Measurements from ENCODE around the gene POMT1. TPM values are rescaled to one million over a fixed set of nuclear protein-coding genes. Genes with fewer than 3 reads are reported as not detected.

POMT1 gene
- total RNA-seq, 3 donors from 2014 or later (not counting 1 experiment from before 2014, with no cell fraction given) = 35.5 to 38.8 (median 36.3) TPM

DNA sequence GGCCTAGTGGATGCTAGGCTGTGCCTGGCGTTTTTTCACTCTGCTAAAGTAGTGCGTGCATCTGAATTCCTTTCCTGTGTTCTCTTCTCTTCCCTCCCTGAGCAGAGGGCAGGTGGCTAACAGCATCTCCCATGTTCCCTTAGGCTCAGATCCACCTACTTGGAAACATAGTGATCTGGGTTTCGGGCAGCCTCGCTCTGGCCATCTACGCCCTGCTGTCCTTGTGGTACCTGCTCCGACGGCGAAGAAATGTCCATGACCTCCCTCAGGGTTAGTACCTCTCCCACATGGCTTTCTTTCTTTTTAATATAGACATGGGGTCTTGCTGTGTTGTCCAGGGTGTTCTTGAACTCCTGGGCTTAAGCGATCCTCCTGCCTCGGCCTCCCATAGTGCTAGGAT lies 18.5 kb downstream of the POMT1 start:
- DNase-seq = no peak
- Histone ChIP-seq H3K27me3 (ENCODE audit: control insufficient read depth, insufficient read depth, low read length) (no peaks in the 10 kb centered on the region), H3K9me3 (ENCODE audit: control insufficient read depth, insufficient read depth, low read length) (no peaks in the 10 kb centered on the region), H3K4me3 (ENCODE audit: low read length) (no peak overlapping the region), H3K27ac (ENCODE audit: low read length) (no peak overlapping the region), H3K4me1 (ENCODE audit: control insufficient read depth, insufficient read depth, low read length) (no peaks in the 10 kb centered on the region), H3K36me3 (ENCODE audit: control insufficient read depth, insufficient read depth, low read length) (peaks cover 73% of the 10 kb centered on the region)
- ATAC-seq = no peak
- Mint-ChIP-seq H3K9me3 (no peaks in the 10 kb centered on the region), H3K27me3 (ENCODE audit: low read depth in 2 of 2) (no peaks in the 10 kb centered on the region), H3K4me1 (no peaks in the 10 kb centered on the region), H3K27ac (no peak overlapping the region), H3K4me3 (no peak overlapping the region), H3K36me3 (no peaks in the 10 kb centered on the region)
- intact Hi-C loops (cut with micrococcal nuclease) = no loop called here
- 96% methylated on average over 10 of the region's 10 CpGs for WGBS (ENCODE audit: insufficient coverage)
- TF ChIP-seq, protein P1, sequence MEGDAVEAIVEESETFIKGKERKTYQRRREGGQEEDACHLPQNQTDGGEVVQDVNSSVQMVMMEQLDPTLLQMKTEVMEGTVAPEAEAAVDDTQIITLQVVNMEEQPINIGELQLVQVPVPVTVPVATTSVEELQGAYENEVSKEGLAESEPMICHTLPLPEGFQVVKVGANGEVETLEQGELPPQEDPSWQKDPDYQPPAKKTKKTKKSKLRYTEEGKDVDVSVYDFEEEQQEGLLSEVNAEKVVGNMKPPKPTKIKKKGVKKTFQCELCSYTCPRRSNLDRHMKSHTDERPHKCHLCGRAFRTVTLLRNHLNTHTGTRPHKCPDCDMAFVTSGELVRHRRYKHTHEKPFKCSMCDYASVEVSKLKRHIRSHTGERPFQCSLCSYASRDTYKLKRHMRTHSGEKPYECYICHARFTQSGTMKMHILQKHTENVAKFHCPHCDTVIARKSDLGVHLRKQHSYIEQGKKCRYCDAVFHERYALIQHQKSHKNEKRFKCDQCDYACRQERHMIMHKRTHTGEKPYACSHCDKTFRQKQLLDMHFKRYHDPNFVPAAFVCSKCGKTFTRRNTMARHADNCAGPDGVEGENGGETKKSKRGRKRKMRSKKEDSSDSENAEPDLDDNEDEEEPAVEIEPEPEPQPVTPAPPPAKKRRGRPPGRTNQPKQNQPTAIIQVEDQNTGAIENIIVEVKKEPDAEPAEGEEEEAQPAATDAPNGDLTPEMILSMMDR (IDR thresholded peaks at IDR 0.05) = no peak

DNA sequence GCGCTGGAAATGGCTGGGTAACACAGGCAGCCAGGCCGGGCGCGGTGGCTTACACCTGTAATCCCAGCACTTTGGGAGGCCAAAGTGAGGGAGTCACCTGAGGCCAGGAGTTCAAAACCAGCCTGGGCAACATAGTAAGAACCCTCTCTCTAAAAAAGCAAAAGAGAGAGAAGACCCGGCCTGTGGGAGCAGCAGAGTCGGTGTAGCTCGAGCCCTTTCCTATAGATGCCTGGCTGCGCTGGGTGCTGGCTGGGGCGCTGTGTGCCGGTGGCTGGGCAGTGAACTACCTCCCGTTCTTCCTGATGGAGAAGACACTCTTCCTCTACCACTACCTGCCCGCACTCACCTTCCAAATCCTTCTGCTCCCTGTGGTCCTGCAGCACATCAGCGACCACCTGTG lies 19.1 kb downstream of the POMT1 start:
- intact Hi-C loops (cut with micrococcal nuclease) = no loop called here
- H3K9me3 ChIP-seq (ENCODE audit: control insufficient read depth, insufficient read depth, low read length) = no peaks in the 10 kb centered on the region
- H3K27ac ChIP-seq (ENCODE audit: low read length) = no peak overlapping the region
- no peaks in the 10 kb centered on the region for H3K36me3 Mint-ChIP-seq
- TF ChIP-seq, protein P1 (IDR thresholded peaks at IDR 0.05) = no peak
- ATAC-seq (no peak), DNase-seq (no peak)
- no peak overlapping the region for H3K4me3 ChIP-seq (ENCODE audit: low read length)
- no peak overlapping the region for H3K27ac Mint-ChIP-seq
- H3K9me3 Mint-ChIP-seq = no peaks in the 10 kb centered on the region
- H3K27me3 ChIP-seq (ENCODE audit: control insufficient read depth, insufficient read depth, low read length) = no peaks in the 10 kb centered on the region
- peak overlapping the region; percentile 52 for H3K4me3 Mint-ChIP-seq
- 95% methylated on average over 13 of the region's 13 CpGs for WGBS (ENCODE audit: insufficient coverage)
- no peaks in the 10 kb centered on the region for H3K27me3 Mint-ChIP-seq (ENCODE audit: low read depth in 2 of 2)
- H3K36me3 ChIP-seq (ENCODE audit: control insufficient read depth, insufficient read depth, low read length) = peaks cover 72% of the 10 kb centered on the region
- H3K4me1 ChIP-seq (ENCODE audit: control insufficient read depth, insufficient read depth, low read length) = no peaks in the 10 kb centered on the region
- no peaks in the 10 kb centered on the region for H3K4me1 Mint-ChIP-seq

DNA sequence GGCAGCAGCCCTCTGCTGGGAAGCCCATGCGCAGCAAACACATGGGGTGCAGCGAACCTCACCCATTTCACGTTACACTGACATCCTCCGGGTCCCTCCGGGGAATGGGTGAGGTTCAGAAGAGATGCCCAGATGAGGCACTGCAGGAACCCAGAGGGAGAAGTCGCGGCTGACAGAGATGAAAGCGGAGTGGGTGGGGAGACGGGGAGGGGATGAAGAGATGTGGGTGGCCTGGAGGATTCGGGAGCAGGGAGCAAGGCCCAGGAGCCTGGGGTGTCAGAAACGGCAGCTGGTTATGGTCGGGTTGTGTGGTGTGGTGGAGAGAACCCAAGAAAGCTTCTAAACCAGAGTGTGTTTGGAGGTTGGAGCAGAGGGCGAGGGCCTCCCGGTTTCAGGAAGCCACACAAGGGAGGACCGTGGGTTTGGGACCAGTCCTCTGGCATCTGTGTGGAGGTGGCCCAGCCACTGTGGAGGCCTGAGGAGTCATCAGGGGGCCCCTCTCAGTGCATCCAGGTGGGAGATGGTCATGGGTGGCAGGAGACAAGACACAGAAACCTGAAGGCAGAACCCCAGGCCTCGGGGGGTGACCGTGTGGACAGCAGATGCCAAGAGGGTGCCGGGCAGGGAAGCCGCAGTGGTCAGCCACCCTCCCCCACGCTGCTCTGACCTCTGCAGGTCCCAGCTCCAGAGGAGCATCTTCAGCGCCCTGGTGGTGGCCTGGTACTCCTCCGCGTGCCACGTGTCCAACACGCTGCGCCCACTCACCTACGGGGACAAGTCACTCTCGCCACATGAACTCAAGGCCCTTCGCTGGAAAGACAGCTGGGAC lies 19.8 kb downstream of the POMT1 start:
- TF ChIP-seq, protein P1 (IDR thresholded peaks at IDR 0.05) = no peak
- H3K27me3 ChIP-seq (ENCODE audit: control insufficient read depth, insufficient read depth, low read length) = no peaks in the 10 kb centered on the region
- intact Hi-C loops (cut with micrococcal nuclease) = no loop called here
- H3K4me3 Mint-ChIP-seq = peak overlapping the region; percentile 52
- H3K36me3 ChIP-seq (ENCODE audit: control insufficient read depth, insufficient read depth, low read length) = peaks cover 75% of the 10 kb centered on the region
- no peaks in the 10 kb centered on the region for H3K36me3 Mint-ChIP-seq
- no peak for DNase-seq
- no peak overlapping the region for H3K27ac Mint-ChIP-seq
- no peaks in the 10 kb centered on the region for H3K4me1 Mint-ChIP-seq
- no peaks in the 10 kb centered on the region for H3K27me3 Mint-ChIP-seq (ENCODE audit: low read depth in 2 of 2)
- no peak for ATAC-seq
- 95% methylated on average over 29 of the region's 29 CpGs for WGBS (ENCODE audit: insufficient coverage)
- H3K27ac ChIP-seq (ENCODE audit: low read length) = no peak overlapping the region
- no peak overlapping the region for H3K4me3 ChIP-seq (ENCODE audit: low read length)
- no peaks in the 10 kb centered on the region for H3K4me1 ChIP-seq (ENCODE audit: control insufficient read depth, insufficient read depth, low read length)
- H3K9me3 Mint-ChIP-seq = no peaks in the 10 kb centered on the region
- H3K9me3 ChIP-seq (ENCODE audit: control insufficient read depth, insufficient read depth, low read length) = no peaks in the 10 kb centered on the region

DNA sequence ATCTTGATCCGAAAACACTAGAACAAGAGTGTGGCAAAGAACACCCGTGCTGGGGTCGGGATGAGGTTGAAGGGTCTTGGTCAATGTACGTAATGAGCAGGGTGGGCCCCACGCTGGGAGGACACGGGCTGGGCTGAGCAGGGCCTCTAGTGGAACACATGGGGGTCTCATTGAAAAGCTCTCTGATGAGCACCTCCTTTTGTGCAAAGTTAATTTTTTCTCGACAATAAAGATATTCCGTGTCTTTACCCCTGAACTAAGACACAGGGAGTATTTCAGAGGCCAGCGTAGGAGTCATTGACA lies 20.3 kb downstream of the POMT1 start:
- peaks cover under 1% of the 10 kb centered on the region for H3K36me3 Mint-ChIP-seq
- H3K27ac Mint-ChIP-seq = no peak overlapping the region

More for the DNA sequence above, 20.3 kb downstream of the POMT1 start:
- peaks cover 71% of the 10 kb centered on the region for H3K36me3 ChIP-seq (ENCODE audit: control insufficient read depth, insufficient read depth, low read length)
- Mint-ChIP-seq H3K9me3 (no peaks in the 10 kb centered on the region), H3K4me1 (no peaks in the 10 kb centered on the region), H3K4me3 (no peak overlapping the region), H3K27me3 (ENCODE audit: low read depth in 2 of 2) (no peaks in the 10 kb centered on the region)
- no peaks in the 10 kb centered on the region for H3K4me1 ChIP-seq (ENCODE audit: control insufficient read depth, insufficient read depth, low read length)
- no peak overlapping the region for H3K4me3 ChIP-seq (ENCODE audit: low read length)
- DNase-seq (no peak), ATAC-seq (no peak)
- H3K27ac ChIP-seq (ENCODE audit: low read length) = no peak overlapping the region
- intact Hi-C loops (cut with micrococcal nuclease) = no loop called here
- TF ChIP-seq, protein P1 (IDR thresholded peaks at IDR 0.05) = no peak
- WGBS (ENCODE audit: insufficient coverage) = 99% methylated on average over 9 of the region's 9 CpGs
- no peaks in the 10 kb centered on the region for H3K9me3 ChIP-seq (ENCODE audit: control insufficient read depth, insufficient read depth, low read length)
- no peaks in the 10 kb centered on the region for H3K27me3 ChIP-seq (ENCODE audit: control insufficient read depth, insufficient read depth, low read length)

Data from natural killer cell (primary cell).